GM19035 (cell line): ENCODE results near the gene EPHA5.
"Not testable (repeated sequence)": the region's sequence is repeated elsewhere in the genome, so short reads cannot be mapped to it uniquely, and the experiment has no call there.

Experiments used
- ATAC-seq: cut with Tn5 transposase; IDR thresholded peaks from one replicate; pipeline ENCODE4 v1.9.1; 2021; ENCODE audit not compliant: unreplicated experiment

EPHA5 gene

DNA sequence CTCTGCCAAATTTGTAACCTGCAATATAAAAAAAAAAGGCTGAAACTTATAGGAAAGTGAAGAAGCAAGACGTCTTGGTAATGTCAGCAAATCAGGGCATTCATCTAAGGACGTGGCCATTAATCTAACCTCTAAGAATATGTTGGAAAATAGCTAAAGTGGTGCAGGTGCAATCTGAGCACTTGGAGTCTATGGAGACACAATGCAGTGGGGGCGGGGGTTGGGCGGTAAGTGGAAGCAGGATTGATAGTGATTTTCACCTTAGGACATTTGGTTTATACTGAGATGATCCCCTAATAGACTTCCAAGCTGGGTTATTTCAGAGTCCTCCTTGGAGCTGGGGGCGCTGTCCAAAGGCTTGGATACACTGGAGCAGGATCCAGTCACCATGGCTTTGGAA, 283.4 kb downstream of the EPHA5 start:
- ATAC-seq: no peak

DNA sequence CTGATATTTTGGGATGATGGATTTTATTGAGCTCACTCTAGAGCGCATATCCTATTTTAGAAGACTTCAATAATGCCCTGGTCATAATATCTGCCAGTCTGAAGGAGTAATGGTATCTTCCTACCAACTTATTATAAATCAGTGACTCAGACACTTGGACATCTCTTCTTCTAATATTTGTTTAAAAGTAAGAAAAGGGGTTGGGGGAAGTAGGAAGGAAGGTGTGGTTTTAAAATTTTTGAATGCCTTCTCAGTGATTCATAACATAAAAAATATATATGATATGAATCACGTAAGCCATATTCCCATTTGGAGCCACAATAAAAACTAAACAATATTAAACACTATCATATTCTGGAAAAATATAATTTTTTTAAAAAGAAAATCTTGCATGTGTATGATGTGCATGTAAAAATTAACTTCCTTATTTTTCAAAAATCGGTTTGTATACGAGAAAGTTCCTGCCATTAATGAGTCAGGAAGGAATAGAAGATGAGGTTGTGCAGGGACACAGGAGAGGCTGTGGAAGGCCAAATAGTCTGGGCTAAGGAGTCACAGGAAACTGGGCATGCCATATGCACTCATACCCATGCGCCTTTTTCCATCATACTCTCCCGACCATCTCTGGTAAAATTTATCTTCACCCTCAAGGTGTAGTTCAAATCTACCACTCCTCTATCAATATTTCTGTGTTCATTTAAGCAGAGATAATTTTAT, 286.5 kb downstream of the EPHA5 start:
- ATAC-seq: no peak

DNA sequence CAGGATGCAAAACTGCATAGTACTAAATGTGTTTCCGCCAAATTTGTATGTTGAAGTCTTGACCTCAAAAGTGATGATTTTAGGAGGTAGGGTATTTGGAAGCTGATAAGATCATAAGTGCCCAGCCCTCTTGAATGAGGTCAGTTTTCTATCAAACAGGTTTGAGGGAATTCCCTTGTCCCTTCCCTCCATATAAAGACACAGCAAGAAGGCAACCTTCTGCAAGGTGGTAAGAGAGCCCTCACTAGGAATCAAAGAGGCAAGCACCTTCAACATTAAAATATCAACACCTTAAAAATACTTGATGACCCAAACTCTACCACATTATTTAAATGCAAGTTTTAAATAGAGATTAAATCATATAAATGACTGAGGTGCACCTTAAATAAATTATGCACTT, 288.6 kb downstream of the EPHA5 start:
- no peak for ATAC-seq

DNA sequence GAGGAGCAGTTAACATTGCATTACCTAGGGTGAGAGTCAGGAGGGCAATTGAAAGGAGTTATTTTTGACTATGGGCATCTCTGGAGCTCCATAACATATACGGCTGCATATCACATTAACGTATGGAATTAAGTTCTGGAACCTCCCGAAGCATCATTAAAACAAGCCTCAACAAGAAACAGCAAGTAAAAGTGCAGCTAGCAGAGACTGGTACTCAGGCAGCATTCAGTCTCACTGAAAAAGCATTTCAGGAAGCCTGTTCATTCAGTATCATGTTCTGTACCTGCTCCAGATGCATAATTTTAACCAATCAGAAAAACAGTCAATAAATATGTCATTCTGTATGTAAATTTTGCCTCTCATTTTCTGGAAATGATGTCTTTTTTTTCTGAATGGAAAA, 299.6 kb downstream of the EPHA5 start:
- no peak for ATAC-seq

DNA sequence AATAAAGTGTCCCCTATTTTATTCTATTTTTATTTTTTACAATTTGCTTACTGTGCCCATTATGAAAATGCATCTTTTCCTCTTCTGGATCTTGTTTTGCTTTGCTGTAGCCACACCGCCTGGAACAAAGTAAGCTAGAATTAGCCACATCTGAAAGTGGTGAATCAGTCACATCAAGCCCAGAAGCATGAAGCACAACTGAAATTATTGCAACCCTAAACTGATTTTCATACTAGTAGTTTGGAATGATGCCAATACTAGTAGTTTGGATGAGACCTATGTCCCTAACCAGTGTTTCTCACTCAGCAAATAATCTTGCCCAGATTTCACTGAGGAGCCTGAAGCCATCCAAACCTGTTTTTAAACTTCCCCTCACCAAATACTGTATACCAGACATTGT, 303.0 kb downstream of the EPHA5 start:
- no peak for ATAC-seq

DNA sequence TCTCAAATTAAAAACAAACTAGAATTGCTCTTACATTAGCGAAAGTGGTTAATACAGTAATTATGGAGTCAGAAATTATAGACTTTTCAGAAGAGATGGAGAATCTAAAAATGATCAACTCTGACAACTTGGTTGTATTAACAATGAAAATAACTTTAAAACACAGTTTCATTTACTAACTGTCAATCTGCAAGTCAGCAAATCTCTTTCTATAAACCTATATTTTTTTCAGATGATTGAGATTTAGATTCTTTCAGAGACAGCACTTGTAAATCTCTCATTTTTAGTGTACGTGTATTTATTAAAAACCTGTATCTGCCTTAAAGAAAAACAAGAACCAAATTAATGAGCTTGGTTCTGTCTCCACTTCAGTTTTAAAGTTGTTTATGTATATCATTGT, 311.4 kb downstream of the EPHA5 start:
- no peak for ATAC-seq

DNA sequence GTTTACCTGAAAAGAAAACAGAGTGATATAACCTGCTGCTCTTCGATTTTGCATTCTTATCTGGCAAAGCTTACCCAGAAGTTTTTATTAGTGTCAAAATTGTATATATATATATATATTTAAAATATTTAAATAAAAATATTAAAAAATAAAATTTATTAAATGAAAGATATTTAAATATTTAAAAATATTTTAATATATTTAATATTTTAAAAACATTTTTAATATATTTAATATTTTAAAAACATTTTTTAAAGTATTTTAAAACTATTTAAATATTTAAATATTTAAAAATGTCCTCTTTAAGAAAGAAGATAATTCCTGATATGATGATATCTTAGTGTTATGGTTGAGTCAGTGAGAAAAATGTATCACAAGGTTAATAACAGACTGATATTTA, 317.2 kb downstream of the EPHA5 start:
- no peak for ATAC-seq

DNA sequence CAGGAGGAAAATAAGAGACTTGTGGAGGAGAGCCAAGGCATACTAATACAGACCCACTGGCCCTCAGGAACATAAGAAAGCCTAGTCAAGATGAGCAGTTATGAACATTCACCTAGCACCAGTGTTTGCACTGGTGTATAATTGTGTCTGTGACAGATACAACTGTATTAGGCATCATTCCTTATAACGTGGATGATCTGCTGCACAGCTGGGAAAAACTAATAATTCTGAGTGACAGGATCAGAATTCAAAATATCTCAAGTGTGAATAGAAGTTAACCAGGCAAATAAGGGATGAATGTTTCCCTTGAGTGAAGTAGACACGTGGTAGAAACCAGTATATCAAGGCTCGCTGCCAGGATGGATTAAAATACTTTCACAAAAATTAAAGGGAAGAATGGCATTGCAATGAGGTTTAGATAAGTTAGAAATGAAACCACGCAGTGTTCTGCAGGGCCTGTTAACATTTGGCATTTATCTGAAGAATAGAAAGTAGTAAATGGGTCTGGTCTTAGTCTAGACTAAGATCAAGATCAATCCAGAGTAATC, 325.9 kb downstream of the EPHA5 start:
- no peak for ATAC-seq

DNA sequence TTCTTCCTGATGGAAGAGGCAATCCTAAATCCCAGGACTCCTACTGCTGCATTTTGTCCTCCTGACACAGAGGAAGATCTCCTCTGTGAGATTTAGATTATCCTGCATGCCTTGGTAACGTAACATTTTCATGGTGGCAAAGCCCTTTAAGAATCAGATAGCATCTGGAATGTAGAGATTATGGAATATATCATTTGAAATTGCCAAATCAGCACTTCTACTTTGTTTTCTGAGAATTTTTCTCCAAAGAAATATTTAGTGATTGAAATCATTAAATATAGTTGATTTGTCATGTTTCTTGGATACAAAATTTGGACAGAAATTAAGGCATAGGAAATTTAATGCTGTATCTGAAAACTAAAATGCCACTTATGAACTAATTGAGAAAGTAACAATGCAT, 326.9 kb downstream of the EPHA5 start:
- ATAC-seq: no peak

DNA sequence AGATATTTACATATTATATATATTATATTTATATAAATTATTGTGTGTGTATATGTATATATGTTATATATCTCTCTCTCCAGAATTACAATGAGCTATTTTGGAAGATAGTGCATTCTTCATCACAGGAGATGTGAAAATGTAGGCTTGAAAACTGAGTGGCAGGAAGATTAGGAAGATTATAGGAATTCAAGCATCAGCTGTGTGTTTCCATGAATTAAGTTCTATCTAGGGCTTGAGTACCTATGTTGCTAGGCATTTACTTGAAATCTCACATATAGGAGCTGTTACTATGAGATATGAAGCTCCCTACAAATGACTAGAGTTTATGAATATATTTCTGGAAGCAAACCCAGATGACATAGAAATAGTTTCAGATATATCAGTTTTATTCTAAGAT, 328.7 kb downstream of the EPHA5 start:
- no peak for ATAC-seq

DNA sequence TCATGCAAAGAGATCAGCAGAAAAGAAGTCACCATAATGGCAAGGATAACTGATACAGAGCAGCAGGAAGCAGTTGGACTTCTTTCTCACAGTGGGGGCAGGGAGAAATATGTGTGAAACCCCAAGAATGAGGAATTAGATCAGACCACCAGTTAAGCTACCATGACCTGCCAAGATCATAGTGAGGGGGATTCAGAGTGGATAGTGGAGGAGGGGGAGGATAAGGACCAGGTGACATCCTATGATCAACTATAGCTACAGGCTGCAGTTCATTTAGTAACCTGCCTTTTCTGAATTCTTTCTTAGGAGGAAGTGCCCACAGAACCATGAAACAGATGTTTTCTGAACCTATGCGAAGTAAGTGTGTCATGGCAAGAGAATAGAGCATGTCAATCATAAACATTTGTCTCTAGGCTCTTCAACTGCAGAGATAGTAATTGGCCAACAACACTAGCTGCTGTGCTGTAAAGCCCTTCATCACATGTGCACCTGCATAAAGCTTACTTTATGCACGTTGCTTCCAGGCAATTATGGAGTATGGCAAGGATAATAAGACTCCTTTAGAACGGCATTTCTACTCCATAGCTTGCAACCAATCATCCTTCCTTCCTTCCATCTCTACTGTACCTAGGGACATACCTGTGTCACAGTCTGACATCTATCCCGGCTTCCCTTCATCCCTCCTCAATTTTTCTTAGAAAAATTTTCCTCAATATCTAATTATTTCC, 329.7 kb downstream of the EPHA5 start:
- no peak for ATAC-seq

DNA sequence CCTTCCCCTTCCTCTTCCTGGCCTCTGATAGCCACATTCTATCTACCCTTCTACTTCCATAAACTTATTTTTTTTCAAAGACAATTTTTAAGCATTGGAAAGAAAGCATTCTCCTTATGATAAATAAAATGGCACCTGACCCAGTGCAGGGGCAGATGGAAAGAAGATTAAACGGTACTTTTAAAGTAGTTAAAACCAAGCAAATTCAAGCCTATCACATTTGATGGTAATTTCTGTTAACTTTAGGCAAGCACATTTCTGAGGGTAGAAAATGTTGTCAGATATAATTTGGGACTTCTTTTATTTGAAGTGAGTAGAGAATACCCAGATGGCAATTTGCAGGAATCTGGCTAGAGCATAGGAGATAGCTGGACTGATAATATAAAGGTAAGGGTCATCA, 332.9 kb downstream of the EPHA5 start:
- no peak for ATAC-seq

DNA sequence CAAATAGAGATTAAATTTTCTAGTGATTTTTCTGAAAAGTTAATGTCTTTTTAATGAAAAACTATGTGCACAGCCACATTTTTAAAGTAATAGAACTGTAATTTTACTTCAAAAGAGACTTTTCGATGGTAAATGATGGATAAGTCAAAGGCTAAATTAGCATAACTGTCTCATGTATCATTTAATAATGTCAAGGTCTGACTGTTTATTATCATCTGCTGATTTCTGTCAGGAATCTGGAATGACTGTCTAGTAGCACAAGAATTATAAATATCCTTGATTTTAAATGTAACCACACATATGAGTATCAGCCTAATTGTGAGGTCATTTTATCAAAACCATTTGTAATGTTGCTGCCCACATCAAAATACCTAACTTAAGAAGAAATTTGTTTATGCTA, 333.8 kb downstream of the EPHA5 start:
- ATAC-seq: no peak

DNA sequence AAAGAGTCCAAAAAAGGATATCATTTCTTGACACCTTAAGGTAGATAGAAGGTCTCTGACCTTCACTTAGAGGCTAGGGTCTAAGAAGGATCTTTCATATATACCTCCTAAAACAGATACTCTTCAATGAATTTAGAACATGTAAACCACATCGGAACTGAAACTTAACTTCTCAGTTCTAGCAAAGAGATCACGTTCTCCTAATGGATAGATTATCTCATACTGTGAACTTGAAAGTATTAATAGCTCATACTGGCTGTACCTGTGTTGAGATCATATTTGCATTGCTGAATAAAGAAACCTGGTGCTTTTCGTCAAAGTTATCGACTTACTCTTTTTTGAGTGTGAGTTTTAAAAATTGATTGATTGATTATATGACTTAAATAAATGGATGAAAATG, 353.8 kb downstream of the EPHA5 start:
- no peak for ATAC-seq

DNA sequence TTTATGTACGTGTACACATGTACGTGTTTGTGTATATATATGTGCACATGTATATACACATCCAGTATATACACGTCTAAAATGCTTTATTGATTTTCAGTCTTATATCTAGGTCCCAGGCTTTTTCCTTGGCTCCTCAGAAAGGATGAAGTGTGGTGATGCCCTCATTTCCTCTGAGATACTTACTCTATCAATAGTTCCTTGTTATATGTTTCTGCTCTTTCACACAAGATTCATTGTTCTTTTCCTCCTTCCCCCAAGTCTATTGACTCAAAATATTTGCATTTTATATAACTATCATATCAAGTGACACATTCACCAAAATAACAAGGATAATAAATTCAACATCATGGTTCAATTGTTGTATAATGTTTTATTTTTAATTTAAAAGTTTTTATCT, 359.2 kb downstream of the EPHA5 start:
- no peak for ATAC-seq

DNA sequence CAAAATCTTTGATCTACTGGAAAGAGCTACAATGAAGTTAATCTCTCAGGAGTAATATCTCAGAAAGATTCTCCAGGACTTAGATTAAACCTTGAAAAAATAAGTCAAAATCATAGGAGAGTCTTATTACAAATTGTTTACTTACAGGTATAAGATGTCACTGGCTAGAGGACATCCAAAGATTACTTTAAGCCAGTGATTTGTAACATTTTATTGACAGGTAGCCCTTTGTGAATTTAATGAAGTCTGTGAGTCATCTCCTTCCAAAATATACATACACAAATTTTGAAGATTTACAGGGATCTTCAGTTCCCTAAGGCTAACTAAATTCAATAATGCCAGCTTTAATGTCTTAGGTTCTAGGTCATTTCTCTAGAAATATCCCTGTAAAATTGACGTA, 359.7 kb downstream of the EPHA5 start:
- ATAC-seq: no peak

DNA sequence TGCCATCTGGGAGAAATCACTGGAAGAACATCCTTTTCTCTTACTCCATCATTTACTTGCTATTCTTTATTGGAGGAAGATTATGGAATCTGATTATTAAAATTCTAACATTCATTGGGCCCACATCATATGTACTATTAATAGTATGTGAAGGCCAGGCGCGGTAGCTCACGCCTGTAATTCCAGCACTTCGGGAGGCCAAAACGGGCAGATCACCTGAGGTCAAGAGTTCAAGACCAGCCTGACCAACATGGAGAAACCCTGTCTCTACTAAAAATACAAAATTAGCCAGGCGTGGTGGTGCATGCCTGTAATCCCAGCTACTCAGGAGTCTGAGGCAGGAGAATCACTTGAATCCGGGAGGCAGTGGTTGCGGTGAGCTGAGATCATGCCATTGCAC, 361.7 kb downstream of the EPHA5 start:
- not testable (repeated sequence) for ATAC-seq

DNA sequence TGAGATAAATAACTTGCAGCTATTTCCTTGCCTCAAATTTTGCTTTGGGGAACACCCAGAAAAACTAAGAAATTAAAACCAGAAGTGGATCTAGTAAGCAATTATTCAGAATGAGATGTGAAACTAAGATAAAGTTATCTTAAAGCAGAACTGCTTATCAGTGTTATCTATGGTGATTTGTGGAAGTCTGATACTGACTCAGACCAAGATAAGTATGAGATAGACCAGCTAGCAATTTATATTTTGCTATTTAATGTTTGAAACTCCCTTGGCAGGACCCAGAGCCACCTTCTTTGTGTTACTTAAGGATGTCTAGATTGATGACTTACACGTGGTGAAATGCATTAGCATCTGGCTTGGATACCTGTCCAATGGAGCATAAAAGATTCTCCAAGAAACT, 368.1 kb downstream of the EPHA5 start:
- ATAC-seq: no peak

DNA sequence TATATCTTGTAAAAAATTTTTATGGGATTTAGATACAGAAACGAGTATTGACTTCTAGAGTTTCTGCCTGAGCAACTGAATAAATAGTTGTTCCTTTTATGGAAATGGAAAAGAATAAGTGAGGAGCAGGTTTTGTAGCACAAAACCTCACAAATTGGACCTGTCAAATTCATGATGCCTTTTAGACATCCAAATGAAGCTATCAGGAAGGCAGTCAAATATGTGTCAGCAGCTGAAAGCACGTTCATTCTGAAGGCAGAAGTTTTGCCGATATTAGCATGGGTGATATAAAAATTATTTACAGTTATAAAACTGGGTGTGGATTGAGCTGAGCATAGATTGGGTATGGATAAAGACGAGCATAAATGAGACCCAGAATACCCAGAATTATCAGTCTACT, 374.0 kb downstream of the EPHA5 start:
- no peak for ATAC-seq

DNA sequence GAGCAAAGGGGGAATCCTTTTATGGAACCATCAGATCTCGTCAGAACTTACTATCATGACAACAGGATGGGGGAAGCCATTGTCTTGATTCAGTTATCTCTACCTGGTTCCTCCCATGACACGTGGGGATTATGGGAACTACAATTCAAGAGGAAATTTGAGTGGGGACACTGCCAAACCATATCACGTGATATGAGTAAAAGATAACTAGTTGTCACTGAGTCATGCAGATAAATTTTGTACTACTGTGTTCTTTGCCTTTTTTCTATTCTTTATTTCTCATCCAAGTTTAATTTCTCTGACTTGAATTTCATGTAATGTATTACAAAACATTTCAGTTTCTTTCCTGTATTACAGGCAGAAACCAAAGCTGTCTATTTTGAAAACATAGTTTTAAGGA, 383.2 kb downstream of the EPHA5 start:
- no peak for ATAC-seq
